Neural cell (in vitro differentiated cells): ENCODE data around the gene RDH13. TPM values are rescaled to one million over a fixed set of nuclear protein-coding genes. Genes with fewer than 3 reads are reported as not detected.

Source experiments
- H2AFZ ChIP-seq: fragments of 200-600, 300-800 bp; sonication (generic), shearing (Covaris generic); 2 replicates; pipeline ENCODE4 v1.6.0; 2014; ENCODE audit warnings: low read depth, mild to moderate bottlenecking, antibody characterized with exemption, low read length, moderate library complexity
- H3F3A ChIP-seq: fragments of 200-600 bp; shearing (Covaris generic); 2 replicates; pipeline ENCODE4 v1.6.1; 2016; ENCODE audit warnings: mild to moderate bottlenecking, moderate library complexity, mixed read lengths, antibody characterized with exemption, low read length; ENCODE audit not compliant: insufficient read depth, poor library complexity, severe bottlenecking
- H3K27ac ChIP-seq: fragments of 200-600, 300-800 bp; sonication (generic), shearing (Covaris generic); 2 replicates; pipeline ENCODE4 v1.5.1; 2014; ENCODE audit warnings: mild to moderate bottlenecking, low read length, moderate library complexity
- H3K27me3 ChIP-seq: fragments of 300-800, 200-600 bp; sonication (generic), shearing (Covaris generic); 2 replicates; pipeline ENCODE4 v1.6.0; 2014; ENCODE audit warnings: mild to moderate bottlenecking, low read depth, low read length, moderate library complexity; ENCODE audit not compliant: insufficient read depth
- H3K36me3 ChIP-seq: fragments of 300-800, 200-600 bp; sonication (generic), shearing (Covaris generic); 2 replicates; pipeline ENCODE4 v1.5.1; 2014; ENCODE audit warnings: mild to moderate bottlenecking, antibody characterized with exemption, low read length, moderate library complexity; ENCODE audit not compliant: insufficient read depth
- H3K4me2 ChIP-seq: fragments of 300-800, 200-600 bp; sonication (generic), shearing (Covaris generic); 2 replicates; pipeline ENCODE4 v1.6.0; 2014; ENCODE audit warnings: mild to moderate bottlenecking, low read length
- H3K4me3 ChIP-seq: fragments of 300-800, 200-600 bp; sonication (generic), shearing (Covaris generic); 2 replicates; pipeline ENCODE4 v1.5.1; 2014; ENCODE audit warnings: mild to moderate bottlenecking, low read length, moderate library complexity
- H3K79me2 ChIP-seq: fragments of 200-600 bp; shearing (Covaris generic); replicated peaks from 2 replicates; pipeline ENCODE4 v1.6.0; 2014; ENCODE audit warnings: mild to moderate bottlenecking, low read length, moderate library complexity; ENCODE audit not compliant: insufficient read depth
- H3K9ac ChIP-seq: fragments of 300-800, 200-600 bp; sonication (generic), shearing (Covaris generic); 2 replicates; pipeline ENCODE4 v1.6.1; 2016; ENCODE audit warnings: mild to moderate bottlenecking, low read length, mixed read lengths
- H3K9me2 ChIP-seq: fragments of 200-600 bp; shearing (Covaris generic); 2 replicates; pipeline ENCODE4 v1.6.1; 2016; ENCODE audit warnings: mild to moderate bottlenecking, low read length, mixed read lengths; ENCODE audit not compliant: insufficient read depth
- H3K9me3 ChIP-seq: fragments of 200-600, 300-800 bp; sonication (generic), shearing (Covaris generic); 2 replicates; pipeline ENCODE4 v1.6.1; 2016; ENCODE audit warnings: mild to moderate bottlenecking, mixed run types, low read length, moderate library complexity, mixed read lengths
- H4K20me1 ChIP-seq: fragments of 200-600 bp; shearing (Covaris generic); 2 replicates; pipeline ENCODE4 v1.6.1; 2016; ENCODE audit warnings: mild to moderate bottlenecking, mixed run types; ENCODE audit not compliant: insufficient read depth
- CTCF ChIP-seq: fragments of 450-650 bp; IDR thresholded peaks from 2 replicates; pipeline ENCODE4 v1.5.1; 2014; ENCODE audit warnings: antibody characterized with exemption, mild to moderate bottlenecking, moderate library complexity; ENCODE audit not compliant: poor library complexity, severe bottlenecking
- EP300 ChIP-seq: fragments of 450-650 bp; conservative IDR thresholded peaks from 2 replicates; pipeline ENCODE4 v1.6.1; 2014; ENCODE audit warnings: antibody characterized with exemption, mild to moderate bottlenecking, moderate library complexity; ENCODE audit not compliant: poor library complexity, severe bottlenecking
- EZH2 ChIP-seq: fragments of 200-600, 300-800 bp; shearing (Covaris generic), sonication (generic); IDR thresholded peaks from 2 replicates; pipeline ENCODE4 v1.6.1; 2014; ENCODE audit warnings: antibody characterized with exemption, low read length, borderline replicate concordance, mild to moderate bottlenecking; ENCODE audit not compliant: insufficient read depth, poor library complexity, severe bottlenecking
- MXI1 ChIP-seq: fragments of 450-650 bp; conservative IDR thresholded peaks from 2 replicates; pipeline ENCODE4 v1.6.1; 2014; ENCODE audit warnings: antibody characterized with exemption, mild to moderate bottlenecking; ENCODE audit not compliant: poor library complexity, severe bottlenecking
- POLR2AphosphoS5 ChIP-seq: IDR thresholded peaks from 2 replicates; pipeline ENCODE4 v1.6.1; 2012
- RAD21 ChIP-seq: fragments of 450-650 bp; conservative IDR thresholded peaks from 2 replicates; pipeline ENCODE4 v1.6.1; 2014; ENCODE audit warnings: antibody characterized with exemption, mild to moderate bottlenecking, moderate library complexity
- REST ChIP-seq: IDR thresholded peaks from 2 replicates; pipeline ENCODE4 v1.6.1; 2012; ENCODE audit warnings: borderline replicate concordance
- SMC3 ChIP-seq: fragments of 450-650 bp; conservative IDR thresholded peaks from 2 replicates; pipeline ENCODE4 v1.6.1; 2014; ENCODE audit warnings: antibody characterized with exemption, mild to moderate bottlenecking, moderate library complexity; ENCODE audit not compliant: poor library complexity
- TAF1 ChIP-seq: IDR thresholded peaks from 2 replicates; pipeline ENCODE4 v1.6.1; 2012; ENCODE audit warnings: low read depth
- polyA plus RNA-seq: library from polyadenylated mRNA; depleted of rRNA; stranded (reverse); fragments of >200 nt; gene quantifications from 2 replicates; pipeline ENCODE4 v1.2.3, GENCODE V29; 2014

Gene RDH13
- polyA plus RNA-seq, 1 donor from 2014 or later: 9.8 TPM

- Histone ChIP-seq H3K4me3 (no peak overlapping the region), H3K27ac (no peak overlapping the region), H3K9me3 (peaks cover 8% of the 10 kb centered on the region), H3K9ac (no peak overlapping the region), H3F3A (no peaks in the 10 kb centered on the region), H3K79me2 (no peaks in the 10 kb centered on the region), H3K36me3 (peaks cover 4% of the 10 kb centered on the region), H4K20me1 (no peaks in the 10 kb centered on the region), H3K4me2 (no peak overlapping the region), H3K27me3 (no peaks in the 10 kb centered on the region), H3K9me2 (no peaks in the 10 kb centered on the region), H2AFZ (no peak overlapping the region)
- TF ChIP-seq RAD21 (no peak), MXI1 (no peak), EZH2 (no peak), POLR2AphosphoS5 (no peak), CTCF (no peak), EP300 (no peak), TAF1 (no peak), SMC3 (no peak), REST (no peak)
Measured at GRCh38 chr19:55099557-55100506, 36.9 kb upstream of the RDH13 start.

GRCh38 chr19:55098716-55099556, 36.0 kb upstream of the RDH13 start:
- H3K4me2 ChIP-seq: no peak overlapping the region
- no peaks in the 10 kb centered on the region for H4K20me1 ChIP-seq
- no peaks in the 10 kb centered on the region for H3K79me2 ChIP-seq
- no peak overlapping the region for H3K4me3 ChIP-seq
- no peak overlapping the region for H3K27ac ChIP-seq
- H3K9ac ChIP-seq: no peak overlapping the region
- H2AFZ ChIP-seq: no peak overlapping the region
- no peaks in the 10 kb centered on the region for H3F3A ChIP-seq
- H3K27me3 ChIP-seq: no peaks in the 10 kb centered on the region
- H3K9me3 ChIP-seq: peaks cover 8% of the 10 kb centered on the region
- H3K9me2 ChIP-seq: no peaks in the 10 kb centered on the region
- H3K36me3 ChIP-seq: peaks cover 4% of the 10 kb centered on the region
- TF ChIP-seq EP300: no peak
- no peak for TF ChIP-seq RAD21
- TF ChIP-seq CTCF: no peak
- no peak for TF ChIP-seq EZH2
- TF ChIP-seq TAF1: no peak
- TF ChIP-seq MXI1: no peak
- no peak for TF ChIP-seq POLR2AphosphoS5
- TF ChIP-seq REST: no peak
- TF ChIP-seq SMC3: no peak
